ENCODE results near the gene TLE1.
"Not testable (repeated sequence)": the region's sequence is repeated elsewhere in the genome, so short reads cannot be mapped to it uniquely, and the experiment has no call there.

Gene TLE1

GRCh38 chr9:81621785-81622259 lies 67.5 kb downstream of the TLE1 start:
- DNase-seq, result no peak

- no peak for DNase-seq
Measured at GRCh38 chr9:81621118-81621517, 68.2 kb downstream of the TLE1 start.

DNA sequence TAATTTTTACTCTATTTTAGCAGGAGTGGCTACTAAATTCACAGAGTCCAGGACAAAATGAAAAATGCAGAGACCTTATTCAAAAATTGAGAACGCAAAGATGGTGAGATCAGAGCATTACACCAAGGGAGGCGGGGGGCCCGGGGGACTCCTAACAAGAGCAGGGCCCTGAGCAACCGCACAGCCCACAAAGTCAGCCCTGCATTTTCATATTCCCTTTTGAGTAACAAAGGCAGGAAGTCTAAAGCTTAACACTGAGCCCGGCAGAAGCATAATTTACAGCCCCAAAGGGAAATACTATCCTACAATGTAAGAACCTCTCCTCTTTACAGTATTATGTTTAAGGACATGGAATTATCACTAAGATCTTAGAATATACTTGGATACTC lies 69.4 kb downstream of the TLE1 start:
- no peak for DNase-seq

GRCh38 chr9:81619353-81620001 lies 69.9 kb downstream of the TLE1 start:
- DNase-seq, result no peak

DNA sequence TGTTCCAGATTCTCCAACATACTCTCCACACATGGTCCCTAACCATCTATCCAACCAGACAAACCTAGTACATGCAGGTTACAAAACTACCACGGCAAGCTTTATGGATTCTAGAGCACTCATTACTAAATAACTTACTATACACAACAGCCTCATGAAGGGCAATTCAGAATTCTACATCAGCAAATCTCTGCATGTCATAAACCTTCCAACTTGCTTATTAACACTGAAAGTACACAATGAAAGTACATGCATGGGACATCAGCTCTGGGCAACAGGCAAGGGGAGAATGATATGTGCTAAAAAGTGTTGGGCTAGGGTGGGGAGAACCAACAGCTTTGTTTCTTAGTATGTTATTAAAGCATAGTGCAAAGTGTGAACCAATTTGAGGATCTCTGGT lies 70.4 kb downstream of the TLE1 start:
- no peak for DNase-seq

GRCh38 chr9:81616141-81616540 lies 73.2 kb downstream of the TLE1 start:
- no peak for DNase-seq

DNA sequence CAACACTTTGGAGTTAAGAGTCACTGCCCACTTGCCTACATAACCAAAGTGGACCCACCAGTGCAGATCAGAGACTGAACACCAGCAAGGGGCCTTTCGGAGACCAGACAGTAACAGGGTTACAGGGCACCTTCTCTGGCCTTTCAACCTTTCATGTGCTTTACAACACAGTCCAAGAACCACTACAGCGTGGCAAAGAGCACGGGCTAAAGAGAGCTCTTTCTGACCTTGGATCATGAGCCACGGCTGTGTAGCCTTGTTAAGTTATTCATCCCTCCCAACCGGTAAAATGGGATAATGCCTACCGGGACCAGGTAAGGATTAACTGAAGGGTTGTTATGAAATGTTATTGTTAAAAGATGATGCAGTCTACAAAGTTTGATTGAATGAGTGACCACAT lies 75.0 kb downstream of the TLE1 start:
- DNase-seq, result no peak

DNA sequence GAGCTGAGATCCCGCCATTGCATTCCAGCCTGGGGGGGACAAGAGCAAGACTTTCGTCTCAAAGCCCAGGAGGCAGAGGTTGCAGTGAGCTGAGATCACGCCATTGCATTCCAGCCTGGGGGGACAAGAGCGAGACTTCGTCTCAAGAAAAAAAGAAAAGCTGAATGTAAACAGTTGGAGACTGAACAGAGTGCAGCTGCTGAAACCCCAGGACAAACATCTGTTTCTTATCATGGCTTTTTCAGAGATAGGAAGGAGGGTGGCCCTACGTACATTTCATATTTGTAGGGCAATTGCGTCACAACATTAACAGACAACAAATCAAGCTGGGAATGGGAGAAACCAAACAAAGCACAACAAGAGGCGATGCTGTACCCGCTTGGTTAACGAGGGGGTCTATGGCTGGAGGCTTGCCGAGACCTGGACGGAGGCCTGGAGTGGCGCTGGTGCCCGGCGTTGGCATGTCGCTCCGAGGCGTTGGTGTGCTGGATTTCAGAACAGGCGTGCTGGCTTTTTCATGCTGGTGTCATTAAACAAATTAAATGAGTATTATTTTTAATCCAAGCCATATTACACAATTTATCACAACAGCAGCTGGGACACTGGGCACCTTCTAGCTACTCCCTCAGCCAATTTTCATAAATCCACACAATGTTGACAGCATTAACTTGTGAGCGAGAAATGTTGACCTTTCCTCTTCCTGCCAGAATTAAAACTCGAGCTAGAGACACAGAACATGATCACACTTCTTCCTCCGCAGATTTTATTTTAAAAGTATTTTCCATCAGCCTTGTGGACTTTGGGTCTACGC lies 76.1 kb downstream of the TLE1 start:
- no peak for DNase-seq

- DNase-seq, result no peak
Measured at GRCh38 chr9:81611664-81612063, 77.7 kb downstream of the TLE1 start.

- no peak for DNase-seq
Measured at GRCh38 chr9:81610740-81611107, 78.6 kb downstream of the TLE1 start.

GRCh38 chr9:81609782-81610739 lies 79.3 kb downstream of the TLE1 start:
- no peak for DNase-seq

GRCh38 chr9:81608289-81608657 lies 81.1 kb downstream of the TLE1 start:
- DNase-seq, result no peak

DNA sequence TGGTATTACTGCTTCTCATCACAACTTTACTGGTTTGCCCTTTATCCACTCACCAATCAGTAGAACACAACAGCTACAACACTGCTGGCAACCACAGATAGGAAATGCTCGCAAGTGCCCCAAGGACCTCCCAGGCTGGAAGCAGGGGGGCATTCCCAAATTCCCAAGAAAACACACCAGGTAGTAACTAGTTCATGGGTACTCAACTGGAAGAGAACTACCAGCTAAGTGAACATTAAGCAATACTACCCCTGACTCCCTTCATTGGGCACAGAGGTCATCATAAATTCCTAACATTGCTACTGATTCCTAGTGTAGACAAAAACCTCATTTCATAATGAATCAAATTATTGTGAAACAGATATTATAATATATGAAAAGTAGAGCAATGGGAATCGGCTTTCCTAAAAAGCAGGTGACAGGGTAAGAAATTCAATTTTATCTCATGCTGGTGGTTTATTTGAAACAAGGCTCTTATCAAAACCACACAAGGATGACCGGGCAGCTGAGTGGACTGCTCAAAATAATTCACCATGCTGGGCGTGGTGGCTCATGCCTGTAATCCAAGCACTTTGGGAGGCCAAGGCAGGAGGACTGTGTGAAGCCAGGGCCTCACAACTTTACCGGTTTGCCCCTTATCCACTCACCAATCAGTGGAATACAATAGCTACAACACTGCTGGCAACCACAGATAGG lies 81.6 kb downstream of the TLE1 start:
- DNase-seq, result no peak

- DNase-seq, result not testable (repeated sequence)
Measured at GRCh38 chr9:81606261-81606660, 83.1 kb downstream of the TLE1 start.

GRCh38 chr9:81605170-81605670 lies 84.1 kb downstream of the TLE1 start:
- DNase-seq, result no peak

- DNase-seq, result no peak
Measured at GRCh38 chr9:81604306-81605169, 84.8 kb downstream of the TLE1 start.

DNA sequence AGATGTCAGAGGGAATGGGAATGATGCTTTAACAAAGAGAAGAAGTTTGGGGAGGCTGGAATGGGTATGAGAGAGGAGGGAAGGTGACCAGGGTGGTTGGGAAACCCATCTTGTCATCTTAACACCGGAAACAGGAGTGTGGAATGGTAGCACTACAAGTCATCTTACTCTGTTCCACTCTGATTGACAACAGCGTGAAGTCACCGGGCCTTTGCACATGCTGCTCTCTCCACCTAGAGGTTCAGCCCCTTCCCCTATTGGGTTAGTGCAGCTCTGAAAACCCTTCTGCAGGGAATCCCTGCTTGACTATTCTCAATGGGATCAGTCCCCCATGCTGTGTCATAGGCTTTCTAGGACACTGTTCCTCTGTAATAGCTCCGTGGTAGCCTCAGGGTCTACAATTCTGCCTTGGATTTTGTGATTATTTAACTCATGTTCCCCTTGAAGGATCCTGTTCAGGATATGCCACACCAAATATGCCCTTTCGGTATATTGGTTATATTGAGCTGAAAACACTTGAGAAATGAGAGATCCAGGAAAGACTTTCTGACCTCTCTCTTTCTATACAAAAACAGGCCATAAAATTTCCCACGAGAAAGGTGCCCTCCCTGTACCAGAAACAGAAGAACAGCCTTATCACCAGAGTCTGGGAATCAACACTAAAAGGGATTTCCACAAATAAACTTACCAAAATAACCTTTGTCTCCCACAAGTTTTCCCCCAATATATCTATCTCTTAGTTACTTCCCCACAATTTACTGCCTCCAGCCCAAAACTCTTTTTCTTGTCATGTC lies 86.3 kb downstream of the TLE1 start:
- no peak for DNase-seq

DNA sequence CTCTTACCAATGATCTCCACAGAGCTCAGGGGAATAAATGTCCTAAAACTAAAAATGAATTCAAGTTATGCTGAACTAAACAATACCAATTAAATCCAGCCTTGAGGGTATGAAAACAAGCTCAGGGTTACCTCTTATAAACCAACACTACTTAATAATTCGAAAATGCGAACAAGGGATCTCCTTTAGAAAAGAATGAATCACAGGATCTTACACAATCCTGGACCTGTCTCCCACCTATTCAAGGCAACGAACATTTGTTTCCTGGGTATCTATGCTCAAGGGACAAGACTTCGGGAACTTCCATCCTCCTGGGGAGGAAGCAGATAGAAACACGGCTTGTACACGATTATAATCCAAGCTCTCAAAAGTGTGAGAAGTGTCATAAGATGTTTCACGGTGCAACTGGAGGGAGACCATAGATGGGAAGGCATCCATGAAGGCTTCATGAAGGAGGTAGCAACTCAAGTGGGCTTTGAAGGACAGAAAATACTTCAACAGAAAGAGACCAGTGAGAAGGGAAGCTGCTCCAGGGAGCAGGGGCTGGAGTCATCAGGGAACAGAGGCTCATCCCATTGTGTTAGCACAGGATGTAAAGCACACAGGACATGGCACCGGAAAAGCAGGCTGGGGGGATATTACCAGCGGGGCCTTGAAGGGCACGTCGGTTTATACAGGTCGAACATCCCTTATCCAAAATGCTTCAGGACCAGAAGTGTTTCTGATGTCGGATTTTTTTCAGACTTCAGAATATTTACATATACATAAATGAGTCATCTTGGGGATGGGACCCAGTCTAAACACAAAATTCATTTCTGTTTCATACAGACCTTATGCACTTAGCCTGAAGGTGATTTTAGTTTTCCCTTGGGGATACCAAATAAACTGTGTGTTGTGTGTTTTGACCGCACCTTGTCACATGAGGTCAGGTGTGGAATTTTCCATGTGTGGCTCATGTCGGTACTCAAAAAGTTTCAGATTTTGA lies 87.4 kb downstream of the TLE1 start:
- DNase-seq, result no peak

DNA sequence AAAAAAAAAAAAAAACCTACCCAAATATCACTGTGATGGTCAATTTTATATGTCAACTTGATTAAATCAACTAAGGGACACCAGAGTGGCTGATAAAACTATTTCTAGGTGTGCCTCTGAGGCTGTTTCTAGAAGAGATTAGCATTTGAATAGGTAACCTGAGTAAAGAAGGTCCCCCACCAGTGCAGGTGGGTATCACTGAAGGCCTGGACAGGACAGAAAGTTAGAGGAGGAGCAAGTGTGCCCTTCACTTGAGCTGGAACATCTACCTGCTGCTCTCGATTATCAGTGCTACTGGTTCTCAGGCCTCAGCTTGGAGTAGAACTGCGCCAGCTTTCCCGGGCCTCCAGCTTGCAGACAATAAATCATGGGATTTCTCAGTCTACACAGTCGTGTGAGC lies 88.7 kb downstream of the TLE1 start:
- DNase-seq, result no peak
